GM12872 (cell line): ENCODE results near the gene KCNJ15.

ENCODE experiments used
- TF ChIP-seq, protein P1 (sequence below): IDR thresholded peaks from 3 replicates; pipeline ENCODE4 v1.5.1; 2011; ENCODE audit warnings: low read depth, mild to moderate bottlenecking, low read length, moderate library complexity; ENCODE audit not compliant: insufficient read depth

The KCNJ15 gene

GRCh38 chr21:38257667-38258066 lies 876 bp downstream of the KCNJ15 start:
- TF ChIP-seq, protein P1, sequence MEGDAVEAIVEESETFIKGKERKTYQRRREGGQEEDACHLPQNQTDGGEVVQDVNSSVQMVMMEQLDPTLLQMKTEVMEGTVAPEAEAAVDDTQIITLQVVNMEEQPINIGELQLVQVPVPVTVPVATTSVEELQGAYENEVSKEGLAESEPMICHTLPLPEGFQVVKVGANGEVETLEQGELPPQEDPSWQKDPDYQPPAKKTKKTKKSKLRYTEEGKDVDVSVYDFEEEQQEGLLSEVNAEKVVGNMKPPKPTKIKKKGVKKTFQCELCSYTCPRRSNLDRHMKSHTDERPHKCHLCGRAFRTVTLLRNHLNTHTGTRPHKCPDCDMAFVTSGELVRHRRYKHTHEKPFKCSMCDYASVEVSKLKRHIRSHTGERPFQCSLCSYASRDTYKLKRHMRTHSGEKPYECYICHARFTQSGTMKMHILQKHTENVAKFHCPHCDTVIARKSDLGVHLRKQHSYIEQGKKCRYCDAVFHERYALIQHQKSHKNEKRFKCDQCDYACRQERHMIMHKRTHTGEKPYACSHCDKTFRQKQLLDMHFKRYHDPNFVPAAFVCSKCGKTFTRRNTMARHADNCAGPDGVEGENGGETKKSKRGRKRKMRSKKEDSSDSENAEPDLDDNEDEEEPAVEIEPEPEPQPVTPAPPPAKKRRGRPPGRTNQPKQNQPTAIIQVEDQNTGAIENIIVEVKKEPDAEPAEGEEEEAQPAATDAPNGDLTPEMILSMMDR: no peak

DNA sequence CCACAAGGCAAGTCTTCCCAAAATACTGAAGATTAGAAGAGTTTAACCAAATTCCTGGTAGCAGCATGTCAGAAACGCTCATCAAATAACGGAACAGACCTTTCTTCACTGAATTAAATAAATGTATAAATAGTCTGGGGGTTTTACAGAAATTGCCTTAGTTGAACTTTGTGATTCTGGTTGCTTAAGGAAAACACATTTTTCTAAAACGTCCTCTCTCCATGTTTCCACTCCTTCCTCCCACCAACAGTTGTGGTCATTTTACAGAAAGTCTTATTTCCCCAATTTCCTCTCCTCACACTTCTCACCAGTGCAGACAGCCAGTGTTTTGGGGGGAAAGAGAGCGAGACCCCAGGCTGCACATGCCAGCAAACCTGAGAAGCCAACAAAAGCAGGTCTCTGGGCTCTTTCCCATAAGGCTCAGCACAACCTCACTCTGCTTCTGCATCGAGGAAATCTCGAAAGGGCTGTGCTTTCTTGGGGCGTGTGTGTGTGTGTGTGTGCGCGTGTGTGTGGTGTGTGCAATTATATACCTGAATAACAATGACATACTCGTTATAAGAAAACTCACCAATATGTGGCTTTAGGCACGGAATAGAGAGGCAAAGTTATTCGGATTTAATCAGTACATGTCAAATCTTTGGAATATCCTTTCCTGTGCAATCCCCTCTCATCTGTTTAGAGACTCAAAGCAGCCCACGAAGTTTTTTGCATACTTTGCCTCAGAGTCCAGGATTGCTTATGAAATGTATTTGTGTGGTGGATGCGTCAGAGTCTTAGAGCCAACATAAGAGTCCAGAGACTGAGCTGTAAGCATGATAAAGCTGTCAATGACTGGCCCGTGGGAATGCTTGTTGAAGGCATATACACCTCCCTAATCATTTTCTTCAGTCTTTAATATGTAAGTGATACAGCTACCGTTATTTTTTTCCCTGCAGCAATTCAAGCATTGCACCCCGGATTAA lies 2.0 kb downstream of the KCNJ15 start:
- TF ChIP-seq, protein P1: no peak

- TF ChIP-seq, protein P1: no peak
Observed at GRCh38 chr21:38259665-38260064, 2.9 kb downstream of the KCNJ15 start.

DNA sequence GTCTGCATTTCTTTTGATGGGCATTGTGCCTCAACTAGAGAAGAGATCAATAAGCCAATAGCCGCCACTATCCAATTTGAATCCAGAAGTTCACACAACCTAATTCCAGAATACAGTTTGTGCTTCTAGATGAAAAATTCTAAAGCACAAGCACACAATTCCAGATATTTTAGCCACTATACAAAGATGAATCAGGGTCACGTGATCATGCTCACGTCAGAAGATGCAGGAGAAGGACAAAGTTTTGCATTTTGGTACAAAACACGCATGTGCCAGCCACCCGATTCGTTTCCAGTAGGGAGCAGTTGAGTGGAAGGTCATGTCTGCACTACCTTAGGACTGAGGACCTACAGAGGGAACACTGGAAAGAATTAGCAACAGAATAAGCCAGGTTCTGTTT lies 3.6 kb downstream of the KCNJ15 start:
- TF ChIP-seq, protein P1: no peak

DNA sequence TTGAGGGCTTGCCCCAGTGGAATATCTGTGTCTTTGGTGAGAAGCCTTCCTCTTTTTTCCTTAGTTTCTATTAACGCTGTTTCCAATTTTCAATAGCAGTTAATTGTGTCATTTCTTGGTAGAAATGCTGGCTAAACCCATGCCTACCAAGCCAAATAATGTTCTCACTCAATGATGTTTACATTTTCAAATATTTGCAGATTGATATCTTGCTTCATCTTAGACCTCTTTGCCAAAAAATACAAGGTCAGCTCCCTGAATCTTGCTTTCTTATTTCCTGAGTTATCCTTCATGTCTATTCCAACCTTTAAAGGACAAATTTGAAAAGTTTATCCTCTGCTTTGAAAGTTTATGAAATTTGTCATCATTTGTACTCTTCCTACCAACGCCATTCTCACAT lies 5.1 kb downstream of the KCNJ15 start:
- TF ChIP-seq, protein P1: no peak

GRCh38 chr21:38263493-38263892 lies 6.7 kb downstream of the KCNJ15 start:
- TF ChIP-seq, protein P1: no peak

DNA sequence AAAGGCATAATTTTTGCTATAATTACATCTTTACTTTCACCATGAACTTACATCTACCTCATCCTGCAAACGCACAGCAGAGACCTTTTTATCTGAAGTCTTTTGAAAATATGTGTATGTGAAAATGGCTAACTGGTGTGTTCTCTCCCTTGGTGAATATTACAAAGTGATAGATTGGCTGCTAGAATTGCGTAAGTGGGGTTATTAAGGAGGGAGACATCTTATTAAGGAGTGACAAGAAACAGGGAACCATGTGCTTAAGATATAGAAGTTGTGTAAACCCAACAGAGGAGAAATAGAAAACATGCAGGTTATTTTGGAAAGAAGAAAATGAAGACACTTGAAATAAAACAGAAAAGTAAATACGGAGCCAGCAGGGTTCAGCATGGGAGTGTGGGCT lies 7.8 kb downstream of the KCNJ15 start:
- TF ChIP-seq, protein P1: no peak
